Pulmonary artery endothelial cell (primary cell): ENCODE results near the gene LCE1C. TPM values are rescaled to one million over a fixed set of nuclear protein-coding genes. Genes with fewer than 3 reads are reported as not detected.

Experiments
- DNase-seq: peaks from one replicate; pipeline ENCODE4 v3.0.0-alpha.2; 2011; ENCODE audit warnings: low read depth, low spot score
- total RNA-seq: library from RNA; depleted of rRNA; stranded (reverse); fragments of >200 nt; gene quantifications from 2 replicates; pipeline ENCODE4 v1.2.3, GENCODE V29; 2014

Gene LCE1C
- total RNA-seq, 1 donor from 2014 or later, result not detected

- DNase-seq, result no peak
These were observed 45.8 kb downstream of the LCE1C start for GRCh38 chr1:152760551-152761190.

- DNase-seq, result no peak
These were observed 46.8 kb downstream of the LCE1C start for GRCh38 chr1:152759453-152760173.

- no peak for DNase-seq
These were observed 47.8 kb downstream of the LCE1C start for GRCh38 chr1:152758636-152759035.

GRCh38 chr1:152757747-152758146 lies 48.7 kb downstream of the LCE1C start, which contains the start of gene KPRP:
Gene KPRP, plus strand, starts transcription at chr1:152758025. Its CDS starts 1,564 bp downstream, at chr1:152759589.
- no peak for DNase-seq

GRCh38 chr1:152756872-152757271 lies 49.6 kb downstream of the LCE1C start:
- no peak for DNase-seq

Other genes starting within 250 kb of the LCE1C start
- not detected in 2 replicates for gene LCE3E, start 239.9 kb downstream of the LCE1C start, total RNA-seq
- not detected in 2 replicates for gene LCE3D, start 226.1 kb downstream of the LCE1C start, total RNA-seq
- gene LCE3C, start 206.4 kb downstream of the LCE1C start, total RNA-seq, result not detected in 2 replicates
- gene LCE3B, start 192.8 kb downstream of the LCE1C start, total RNA-seq, result not detected in 2 replicates
- not detected in 2 replicates for gene LCE3A, start 183.5 kb downstream of the LCE1C start, total RNA-seq
- gene LCE2D, start 143.3 kb downstream of the LCE1C start, total RNA-seq, result not detected in 2 replicates
- not detected in 2 replicates for gene LCE2C, start 131.4 kb downstream of the LCE1C start, total RNA-seq
- gene LCE2B, start 120.5 kb downstream of the LCE1C start, total RNA-seq, result not detected in 2 replicates
- gene LCE2A, start 108.3 kb downstream of the LCE1C start, total RNA-seq, result not detected in 2 replicates
- gene LCE4A, start 98.5 kb downstream of the LCE1C start, total RNA-seq, result not detected in 2 replicates
- gene KPRP, start 48.6 kb downstream of the LCE1C start, total RNA-seq, result not detected in 2 replicates
- gene LCE1F, start 31.5 kb downstream of the LCE1C start, total RNA-seq, result not detected in 2 replicates
- gene LCE1E, start 20.4 kb downstream of the LCE1C start, total RNA-seq, result not detected in 2 replicates
- gene LCE1D, start 9.9 kb downstream of the LCE1C start, total RNA-seq, result not detected in 2 replicates
- not detected in 2 replicates for gene LCE1B, start 5.3 kb upstream of the LCE1C start, total RNA-seq
- gene LCE1A, start 20.8 kb upstream of the LCE1C start, total RNA-seq, result not detected in 2 replicates
- not detected in 2 replicates for gene LCE6A, start 36.2 kb upstream of the LCE1C start, total RNA-seq
- not detected in 2 replicates for gene LCE7A, start 53.3 kb upstream of the LCE1C start, total RNA-seq
- gene SMCP, start 71.7 kb upstream of the LCE1C start, total RNA-seq, result not detected in 2 replicates
- under 0.01 TPM in 1 of 2 replicates, not detected in the other for gene IVL, start 101.9 kb upstream of the LCE1C start, total RNA-seq
- gene SPRR5, start 140.6 kb upstream of the LCE1C start, total RNA-seq, result not detected in 2 replicates
- not detected in 2 replicates for gene SPRR4, start 164.0 kb upstream of the LCE1C start, total RNA-seq
- gene SPRR1A, start 177.4 kb upstream of the LCE1C start, total RNA-seq, result not detected in 2 replicates
- not detected in 2 replicates for gene SPRR3, start 195.1 kb upstream of the LCE1C start, total RNA-seq
- not detected in 2 replicates for gene SPRR1B, start 224.6 kb upstream of the LCE1C start, total RNA-seq
- not detected in 2 replicates for gene SPRR2D, start 234.5 kb upstream of the LCE1C start, total RNA-seq